ENCODE results near the gene PRR15L.

Gene PRR15L

GRCh38 chr17:47949197-47949759 lies 8.4 kb downstream of the PRR15L start:
- peak; percentile 95 for TF ChIP-seq CTCF (IDR thresholded peaks at IDR 0.05; ENCODE audit: low read depth, low read length, missing control alignments)
- in situ Hi-C loops (cut with HindIII; ENCODE audit: low sequenced_read_pairs), result no loop called here
- H3K4me3 ChIP-seq (ENCODE audit: low read depth, low read length), result peak overlapping the region; percentile 18
- DNase-seq (ENCODE audit: low read depth), result peak; percentile 70

GRCh38 chr17:47948706-47949196 lies 8.9 kb downstream of the PRR15L start:
- in situ Hi-C loops (cut with HindIII; ENCODE audit: low sequenced_read_pairs), result no loop called here
- no peak overlapping the region for H3K4me3 ChIP-seq (ENCODE audit: low read depth, low read length)
- TF ChIP-seq CTCF (IDR thresholded peaks at IDR 0.05; ENCODE audit: low read depth, low read length, missing control alignments), result no peak
- no peak for DNase-seq (ENCODE audit: low read depth)

- DNase-seq (ENCODE audit: low read depth), result peak; percentile 52
- peak; percentile 87 for TF ChIP-seq CTCF (IDR thresholded peaks at IDR 0.05; ENCODE audit: low read depth, low read length, missing control alignments)
- in situ Hi-C loops (cut with HindIII; ENCODE audit: low sequenced_read_pairs), result no loop called here
- no peak overlapping the region for H3K4me3 ChIP-seq (ENCODE audit: low read depth, low read length)
These were observed 10.7 kb downstream of the PRR15L start for GRCh38 chr17:47946929-47947397.

GRCh38 chr17:47946516-47946915 lies 11.2 kb downstream of the PRR15L start:
- TF ChIP-seq CTCF (IDR thresholded peaks at IDR 0.05; ENCODE audit: low read depth, low read length, missing control alignments), result no peak
- in situ Hi-C loops (cut with HindIII; ENCODE audit: low sequenced_read_pairs), result no loop called here
- DNase-seq (ENCODE audit: low read depth), result no peak
- H3K4me3 ChIP-seq (ENCODE audit: low read depth, low read length), result no peak overlapping the region

GRCh38 chr17:47945529-47946508 lies 11.9 kb downstream of the PRR15L start:
- no peak for TF ChIP-seq CTCF (IDR thresholded peaks at IDR 0.05; ENCODE audit: low read depth, low read length, missing control alignments)
- DNase-seq (ENCODE audit: low read depth), result no peak
- in situ Hi-C loops (cut with HindIII; ENCODE audit: low sequenced_read_pairs), result no loop called here

GRCh38 chr17:47945080-47945479 lies 12.6 kb downstream of the PRR15L start:
- no peak for DNase-seq (ENCODE audit: low read depth)
- no peak overlapping the region for H3K4me3 ChIP-seq (ENCODE audit: low read depth, low read length)
- TF ChIP-seq CTCF (IDR thresholded peaks at IDR 0.05; ENCODE audit: low read depth, low read length, missing control alignments), result no peak
- in situ Hi-C loops (cut with HindIII; ENCODE audit: low sequenced_read_pairs), result no loop called here

More at GRCh38 chr17:47945529-47946508, 11.9 kb downstream of the PRR15L start:
- no peak overlapping the region for H3K4me3 ChIP-seq (ENCODE audit: low read depth, low read length)

Data from astrocyte of the cerebellum (primary cell).